ENCODE measurements around the gene PHF21A. TPM values are rescaled to one million over a fixed set of nuclear protein-coding genes. Genes with fewer than 3 reads are reported as not detected.

The PHF21A gene
- total RNA-seq, 1 experiment from 2014 or later: 29.4 TPM

- no peak for TF ChIP-seq PRRX2 (CRISPR knock-in tag; IDR thresholded peaks at IDR 0.05)
- no peak for TF ChIP-seq ETV6 (CRISPR knock-in tag; IDR thresholded peaks at IDR 0.05)
- TF ChIP-seq FOXP4 (CRISPR knock-in tag; IDR thresholded peaks at IDR 0.05): no peak
- TF ChIP-seq NFYB (CRISPR knock-in tag; conservative IDR thresholded peaks at IDR 0.05; ENCODE audit: low read depth): no peak
- TF ChIP-seq FOXJ3 (CRISPR knock-in tag; IDR thresholded peaks at IDR 0.05; ENCODE audit: borderline replicate concordance): no peak
- no peak for TF ChIP-seq MYBL2 (CRISPR knock-in tag; IDR thresholded peaks at IDR 0.05)
- TF ChIP-seq ESRRA (CRISPR knock-in tag; IDR thresholded peaks at IDR 0.05; ENCODE audit: borderline replicate concordance): no peak
- TF ChIP-seq MLX (CRISPR knock-in tag; IDR thresholded peaks at IDR 0.05): no peak
- no peak for TF ChIP-seq ATF2 (CRISPR knock-in tag; IDR thresholded peaks at IDR 0.05; ENCODE audit: borderline replicate concordance, low read depth)
- no peak for TF ChIP-seq STAT6 (CRISPR knock-in tag; conservative IDR thresholded peaks at IDR 0.05; ENCODE audit: low read depth)
- no peak for TF ChIP-seq ZNF121 (CRISPR knock-in tag; IDR thresholded peaks at IDR 0.05)
- no peak for TF ChIP-seq ATF3 (CRISPR knock-in tag; conservative IDR thresholded peaks at IDR 0.05)
- TF ChIP-seq NR2C2 (CRISPR knock-in tag; IDR thresholded peaks at IDR 0.05): no peak
- TF ChIP-seq ZNF396 (CRISPR knock-in tag; IDR thresholded peaks at IDR 0.05; ENCODE audit: borderline replicate concordance): no peak
- no peak for TF ChIP-seq RORB (CRISPR knock-in tag; IDR thresholded peaks at IDR 0.05)
- no peak for TF ChIP-seq CREB1 (CRISPR knock-in tag; IDR thresholded peaks at IDR 0.05)
- no peak for TF ChIP-seq NFE2L1 (CRISPR knock-in tag; IDR thresholded peaks at IDR 0.05)
- Mint-ChIP-seq H3K27me3 (ENCODE audit: low read depth) (no peaks in the 10 kb centered on the region), H3K4me1 (peaks cover 34% of the 10 kb centered on the region), H3K4me3 (no peak overlapping the region), H3K36me3 (no peaks in the 10 kb centered on the region), H3K27ac (no peak overlapping the region), H3K9me3 (no peaks in the 10 kb centered on the region)
- ATAC-seq (no peak), DNase-seq (ENCODE audit: low spot score) (no peak)
- POLR2A ChIA-PET: no interaction called here
- CTCF ChIA-PET: interaction anchor here (0.7 kb wide), 1 partner anchor 110 kb away, joined by 3 read pairs; no protein-coding TSS in a partner anchor
Measured at GRCh38 chr11:46116007-46116711, 5.1 kb downstream of the PHF21A start.

GRCh38 chr11:46114961-46115360 is 6.3 kb downstream of the PHF21A start:
- Mint-ChIP-seq H3K36me3 (no peaks in the 10 kb centered on the region), H3K27ac (peak overlapping the region; percentile 67; the same call in 1 of the 2 replicates), H3K4me3 (no peak overlapping the region), H3K9me3 (no peaks in the 10 kb centered on the region), H3K27me3 (ENCODE audit: low read depth) (no peaks in the 10 kb centered on the region), H3K4me1 (peaks cover 34% of the 10 kb centered on the region)
- no peak for ATAC-seq
- ChIA-PET POLR2A (no interaction called here), CTCF (interaction anchor here (2.1 kb wide), 1 partner anchor 10 kb away, joined by 5 read pairs; no protein-coding TSS in a partner anchor)
- DNase-seq (ENCODE audit: low spot score): no peak
- TF ChIP-seq TP53 (CRISPR knock-in tag; IDR thresholded peaks at IDR 0.05): no peak
- TF ChIP-seq JUN (CRISPR knock-in tag; IDR thresholded peaks at IDR 0.05): no peak
- TF ChIP-seq ZNF423 (CRISPR knock-in tag; IDR thresholded peaks at IDR 0.05): no peak
- no peak for TF ChIP-seq TEAD4 (CRISPR knock-in tag; IDR thresholded peaks at IDR 0.05)
- TF ChIP-seq ZNF121 (CRISPR knock-in tag; IDR thresholded peaks at IDR 0.05): no peak
- no peak for TF ChIP-seq MYBL2 (CRISPR knock-in tag; IDR thresholded peaks at IDR 0.05)
- TF ChIP-seq FOXJ3 (CRISPR knock-in tag; IDR thresholded peaks at IDR 0.05; ENCODE audit: borderline replicate concordance): no peak
- TF ChIP-seq NFYB (CRISPR knock-in tag; conservative IDR thresholded peaks at IDR 0.05; ENCODE audit: low read depth): no peak
- TF ChIP-seq NR2C2 (CRISPR knock-in tag; IDR thresholded peaks at IDR 0.05): no peak
- TF ChIP-seq SMAD3 (CRISPR knock-in tag; IDR thresholded peaks at IDR 0.05; ENCODE audit: borderline replicate concordance): no peak
- TF ChIP-seq ETV6 (CRISPR knock-in tag; IDR thresholded peaks at IDR 0.05): no peak
- TF ChIP-seq PRDM15 (CRISPR knock-in tag; IDR thresholded peaks at IDR 0.05): no peak
- TF ChIP-seq ATF3 (CRISPR knock-in tag; conservative IDR thresholded peaks at IDR 0.05): no peak

Measured in WTC11 (cell line).